K562 (cell line): ENCODE measurements around the gene ST6GALNAC2. TPM values are rescaled to one million over a fixed set of nuclear protein-coding genes. Genes with fewer than 3 reads are reported as not detected.

Experiments used
- DMBX1 ChIP-seq: fragments of 250-450 bp; sonication (Bioruptor Pico); IDR thresholded peaks from 2 replicates; pipeline ENCODE4 v1.8.0; 2022; ENCODE audit warnings: inconsistent platforms, mild to moderate bottlenecking, moderate library complexity, borderline replicate concordance
- EP300 ChIP-seq: IDR thresholded peaks from 2 replicates; pipeline ENCODE4 v1.6.1; 2012; ENCODE audit warnings: low read length, improper control_type of control experiment
- PHF21A ChIP-seq: fragments of 450-650 bp; IDR thresholded peaks from 2 replicates; pipeline ENCODE4 v1.6.1; 2017; ENCODE audit warnings: low read depth, borderline replicate concordance
- PPARD ChIP-seq: fragments of 250-450 bp; sonication (Bioruptor Pico); IDR thresholded peaks from 2 replicates; pipeline ENCODE4 v1.8.0; 2022; ENCODE audit warnings: inconsistent platforms, mild to moderate bottlenecking, moderate library complexity
- PRPF4 ChIP-seq: fragments of 200-400 bp; formaldehyde crosslinking; IDR thresholded peaks from one replicate; pipeline ENCODE4 v1.6.1; 2017; ENCODE audit warnings: low read length, low read depth, mild to moderate bottlenecking; ENCODE audit not compliant: insufficient read depth, poor library complexity, severe bottlenecking
- RBBP5 ChIP-seq: fragments of 200-600 bp; sonication (generic); IDR thresholded peaks from 2 replicates; pipeline ENCODE4 v1.6.1; 2012; ENCODE audit warnings: borderline replicate concordance, mild to moderate bottlenecking, low read length, control low read depth, inconsistent platforms; ENCODE audit not compliant: insufficient read depth, poor library complexity, severe bottlenecking
- SIN3A ChIP-seq, 2 experiments: fragments of 150-350 bp in 1 of 2; IDR thresholded peaks; 2 replicates each; pipeline ENCODE4 v1.6.1; 2011 to 2016; ENCODE audit warnings: borderline replicate concordance in 2 of 2, low read depth in 2 of 2, low read length in 2 of 2, mild to moderate bottlenecking in 2 of 2, moderate library complexity in 2 of 2; ENCODE audit not compliant: control insufficient read depth in 1 of 2
- SIN3B ChIP-seq: fragments of 450-650 bp; IDR thresholded peaks from 2 replicates; pipeline ENCODE4 v1.6.1; 2017; ENCODE audit warnings: low read depth, mild to moderate bottlenecking, moderate library complexity
- STAT5B ChIP-seq: fragments of 250-450 bp; sonication (Bioruptor Pico); IDR thresholded peaks from 2 replicates; pipeline ENCODE4 v1.8.0; 2021; ENCODE audit warnings: mild to moderate bottlenecking, inconsistent platforms
- TARDBP ChIP-seq: fragments of 450-650 bp; IDR thresholded peaks from 2 replicates; pipeline ENCODE4 v1.6.1; 2016
- TCF7 ChIP-seq: sonication (generic); IDR thresholded peaks from 2 replicates; pipeline ENCODE4 v1.6.1; 2016; ENCODE audit warnings: antibody characterized with exemption, borderline replicate concordance
- WHSC1 ChIP-seq: IDR thresholded peaks from one replicate; pipeline ENCODE4 v1.6.1; 2012; ENCODE audit warnings: low read length, control low read depth, inconsistent platforms
- ZNF354B ChIP-seq: fragments of 250-450 bp; sonication (Bioruptor Pico); IDR thresholded peaks from 2 replicates; pipeline ENCODE4 v1.4.0; 2020
- polyA plus RNA-seq, 8 experiments: library from polyadenylated mRNA; depleted of rRNA in 4 of 8; stranded (reverse) in 5 of 8; unstranded in 3 of 8; fragments of >200 nt; fragmentation: Nextera tagmentation in 2 of 8; fragmentation: Illumina TruSeq in 1 of 8; extraction: Ambion mirVana in 2 of 8; extraction: Trizol in 1 of 8; gene quantifications; 2 replicates each; pipeline versions ENCODE4 v1.2.1 to v1.2.3, GENCODE V29; 2011 to 2014; ENCODE audit warnings: inconsistent platforms in 1 of 8, missing spikeins in 1 of 8
- total RNA-seq, 7 experiments: library from RNA; depleted of rRNA in 6 of 7; stranded (reverse); fragments of >200 nt in 6 of 7; fragmentation: Illumina TruSeq in 2 of 7; extraction: Trizol in 2 of 7; gene quantifications; 2 replicates each; pipeline versions ENCODE4 v1.2.1 to v1.2.3, GENCODE V29; 2011 to 2021; ENCODE audit warnings: low replicate concordance in 1 of 7
- TF ChIP-seq, protein P1 (sequence below), 2 experiments: fragments of 450-650 bp in 1 of 2; sonication (generic) in 1 of 2; formaldehyde crosslinking in 1 of 2; IDR thresholded peaks in 1 of 2; conservative IDR thresholded peaks in 1 of 2; 2 replicates each; pipeline versions ENCODE4 v1.6.1 to v1.8.1; 2016 to 2023; ENCODE audit warnings: mild to moderate bottlenecking in 2 of 2, moderate library complexity in 2 of 2, inconsistent platforms in 1 of 2, missing genetic modification reagents in 1 of 2
- TF ChIP-seq, protein P2 (sequence below): fragments of 250-450 bp; sonication (Bioruptor Pico); IDR thresholded peaks from 2 replicates; pipeline ENCODE4 v1.5.0; 2020; ENCODE audit warnings: mild to moderate bottlenecking, borderline replicate concordance
- TF ChIP-seq, protein P3 (sequence below): sonication (generic); formaldehyde crosslinking; IDR thresholded peaks from 2 replicates; pipeline ENCODE4 v1.8.0; 2022; ENCODE audit warnings: mild to moderate bottlenecking, missing genetic modification reagents
- TF ChIP-seq, protein P4 (sequence below): fragments of 450-650 bp; IDR thresholded peaks from 2 replicates; pipeline ENCODE4 v1.6.1; 2016; ENCODE audit warnings: borderline replicate concordance
- TF ChIP-seq, protein P5 (sequence below): IDR thresholded peaks from 2 replicates; pipeline ENCODE4 v1.6.1; 2011; ENCODE audit warnings: borderline replicate concordance, low read depth, mild to moderate bottlenecking, moderate library complexity, low read length; ENCODE audit not compliant: insufficient read depth, poor library complexity, severe bottlenecking

Gene ST6GALNAC2
- total and polyA plus RNA-seq, 9 of the 15 experiments (the other 6 are each of a cell fraction or from before 2014, with no cell fraction given), result 0.18 TPM; not detected in 8

DNA sequence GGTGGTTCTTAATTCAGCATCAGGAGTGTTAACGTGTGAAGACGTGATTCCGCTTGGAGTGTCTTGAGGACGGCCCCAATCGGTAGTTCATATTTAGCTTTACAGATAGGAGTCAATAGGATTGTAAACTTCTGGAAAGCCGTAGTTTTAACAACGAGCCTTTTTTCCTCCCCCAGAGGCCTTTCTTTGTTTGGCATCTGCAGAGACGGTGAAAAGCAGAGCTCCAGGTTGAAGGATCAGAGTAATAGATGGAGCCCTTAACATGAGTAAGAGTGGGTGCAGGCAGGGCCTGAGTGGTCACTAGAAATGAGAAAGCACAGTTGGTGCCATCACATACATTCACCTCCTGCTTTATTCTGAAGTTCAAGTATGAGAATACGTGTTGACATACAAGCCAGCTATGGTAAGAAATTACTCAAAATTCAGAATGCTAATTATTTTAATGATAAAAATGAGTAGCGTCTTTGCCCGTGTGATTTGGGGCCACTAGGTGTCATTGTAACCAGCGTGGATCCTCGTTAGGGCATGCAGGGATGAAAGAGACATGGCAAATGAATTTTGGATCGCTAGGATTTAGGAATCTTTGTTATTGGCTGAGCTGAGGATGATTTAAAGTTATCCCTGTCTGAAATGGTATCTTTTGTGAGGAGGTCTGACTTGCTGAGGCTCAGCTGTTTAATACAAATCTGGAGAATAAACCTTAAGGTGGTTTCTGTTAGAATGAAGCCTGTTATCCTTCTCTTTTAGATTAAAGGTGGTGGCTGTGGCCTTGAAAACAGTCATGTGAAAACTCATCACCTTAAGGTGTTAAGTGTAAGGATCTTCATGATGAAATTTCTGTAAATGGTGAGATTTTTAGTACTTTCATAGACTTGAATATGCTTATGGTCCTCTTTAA lies 27.2 kb downstream of the ST6GALNAC2 start (continued):
- TF ChIP-seq, protein P1, sequence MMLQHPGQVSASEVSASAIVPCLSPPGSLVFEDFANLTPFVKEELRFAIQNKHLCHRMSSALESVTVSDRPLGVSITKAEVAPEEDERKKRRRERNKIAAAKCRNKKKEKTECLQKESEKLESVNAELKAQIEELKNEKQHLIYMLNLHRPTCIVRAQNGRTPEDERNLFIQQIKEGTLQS (IDR thresholded peaks at IDR 0.05), result no peak
- TF ChIP-seq, protein P1 (CRISPR knock-in tag; conservative IDR thresholded peaks at IDR 0.05), result 0 out of 2 replicates have a peak, but pooled peaks have one; percentile 20
- TF ChIP-seq PHF21A (0 out of 2 replicates have a peak, but pooled peaks have one; percentile 18), STAT5B (CRISPR knock-in tag) (no peak), PPARD (CRISPR knock-in tag) (no peak), TCF7 (no peak), SIN3B (no peak), EP300 (no peak), WHSC1 (no peak), RBBP5 (no peak), DMBX1 (CRISPR knock-in tag) (no peak), SIN3A (IDR thresholded peaks at IDR 0.05; ENCODE audit: borderline replicate concordance in 2 of 2, control insufficient read depth in 1 of 2, low read depth in 2 of 2, low read length in 2 of 2) (peak in 1 of 2 experiments; percentile 7; a peak in 1 of 4 replicates), ZNF354B (CRISPR knock-in tag) (no peak), TARDBP (peak; percentile 42; the same call in 1 of the 2 replicates), PRPF4 (no peak)
- TF ChIP-seq, protein P2, sequence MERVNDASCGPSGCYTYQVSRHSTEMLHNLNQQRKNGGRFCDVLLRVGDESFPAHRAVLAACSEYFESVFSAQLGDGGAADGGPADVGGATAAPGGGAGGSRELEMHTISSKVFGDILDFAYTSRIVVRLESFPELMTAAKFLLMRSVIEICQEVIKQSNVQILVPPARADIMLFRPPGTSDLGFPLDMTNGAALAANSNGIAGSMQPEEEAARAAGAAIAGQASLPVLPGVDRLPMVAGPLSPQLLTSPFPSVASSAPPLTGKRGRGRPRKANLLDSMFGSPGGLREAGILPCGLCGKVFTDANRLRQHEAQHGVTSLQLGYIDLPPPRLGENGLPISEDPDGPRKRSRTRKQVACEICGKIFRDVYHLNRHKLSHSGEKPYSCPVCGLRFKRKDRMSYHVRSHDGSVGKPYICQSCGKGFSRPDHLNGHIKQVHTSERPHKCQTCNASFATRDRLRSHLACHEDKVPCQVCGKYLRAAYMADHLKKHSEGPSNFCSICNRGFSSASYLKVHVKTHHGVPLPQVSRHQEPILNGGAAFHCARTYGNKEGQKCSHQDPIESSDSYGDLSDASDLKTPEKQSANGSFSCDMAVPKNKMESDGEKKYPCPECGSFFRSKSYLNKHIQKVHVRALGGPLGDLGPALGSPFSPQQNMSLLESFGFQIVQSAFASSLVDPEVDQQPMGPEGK (CRISPR knock-in tag), result no peak
- TF ChIP-seq, protein P3, sequence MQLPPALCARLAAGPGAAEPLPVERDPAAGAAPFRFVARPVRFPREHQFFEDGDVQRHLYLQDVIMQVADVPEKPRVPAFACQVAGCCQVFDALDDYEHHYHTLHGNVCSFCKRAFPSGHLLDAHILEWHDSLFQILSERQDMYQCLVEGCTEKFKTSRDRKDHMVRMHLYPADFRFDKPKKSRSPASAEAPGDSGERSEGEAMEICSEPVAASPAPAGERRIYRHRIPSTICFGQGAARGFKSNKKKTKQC (CRISPR knock-in tag), result no peak
- TF ChIP-seq, protein P4, sequence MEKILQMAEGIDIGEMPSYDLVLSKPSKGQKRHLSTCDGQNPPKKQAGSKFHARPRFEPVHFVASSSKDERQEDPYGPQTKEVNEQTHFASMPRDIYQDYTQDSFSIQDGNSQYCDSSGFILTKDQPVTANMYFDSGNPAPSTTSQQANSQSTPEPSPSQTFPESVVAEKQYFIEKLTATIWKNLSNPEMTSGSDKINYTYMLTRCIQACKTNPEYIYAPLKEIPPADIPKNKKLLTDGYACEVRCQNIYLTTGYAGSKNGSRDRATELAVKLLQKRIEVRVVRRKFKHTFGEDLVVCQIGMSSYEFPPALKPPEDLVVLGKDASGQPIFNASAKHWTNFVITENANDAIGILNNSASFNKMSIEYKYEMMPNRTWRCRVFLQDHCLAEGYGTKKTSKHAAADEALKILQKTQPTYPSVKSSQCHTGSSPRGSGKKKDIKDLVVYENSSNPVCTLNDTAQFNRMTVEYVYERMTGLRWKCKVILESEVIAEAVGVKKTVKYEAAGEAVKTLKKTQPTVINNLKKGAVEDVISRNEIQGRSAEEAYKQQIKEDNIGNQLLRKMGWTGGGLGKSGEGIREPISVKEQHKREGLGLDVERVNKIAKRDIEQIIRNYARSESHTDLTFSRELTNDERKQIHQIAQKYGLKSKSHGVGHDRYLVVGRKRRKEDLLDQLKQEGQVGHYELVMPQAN, result no peak
- TF ChIP-seq, protein P5, sequence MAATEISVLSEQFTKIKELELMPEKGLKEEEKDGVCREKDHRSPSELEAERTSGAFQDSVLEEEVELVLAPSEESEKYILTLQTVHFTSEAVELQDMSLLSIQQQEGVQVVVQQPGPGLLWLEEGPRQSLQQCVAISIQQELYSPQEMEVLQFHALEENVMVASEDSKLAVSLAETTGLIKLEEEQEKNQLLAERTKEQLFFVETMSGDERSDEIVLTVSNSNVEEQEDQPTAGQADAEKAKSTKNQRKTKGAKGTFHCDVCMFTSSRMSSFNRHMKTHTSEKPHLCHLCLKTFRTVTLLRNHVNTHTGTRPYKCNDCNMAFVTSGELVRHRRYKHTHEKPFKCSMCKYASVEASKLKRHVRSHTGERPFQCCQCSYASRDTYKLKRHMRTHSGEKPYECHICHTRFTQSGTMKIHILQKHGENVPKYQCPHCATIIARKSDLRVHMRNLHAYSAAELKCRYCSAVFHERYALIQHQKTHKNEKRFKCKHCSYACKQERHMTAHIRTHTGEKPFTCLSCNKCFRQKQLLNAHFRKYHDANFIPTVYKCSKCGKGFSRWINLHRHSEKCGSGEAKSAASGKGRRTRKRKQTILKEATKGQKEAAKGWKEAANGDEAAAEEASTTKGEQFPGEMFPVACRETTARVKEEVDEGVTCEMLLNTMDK, result no peak
